ENCODE data around the gene EHBP1L1.

Gene EHBP1L1

DNA sequence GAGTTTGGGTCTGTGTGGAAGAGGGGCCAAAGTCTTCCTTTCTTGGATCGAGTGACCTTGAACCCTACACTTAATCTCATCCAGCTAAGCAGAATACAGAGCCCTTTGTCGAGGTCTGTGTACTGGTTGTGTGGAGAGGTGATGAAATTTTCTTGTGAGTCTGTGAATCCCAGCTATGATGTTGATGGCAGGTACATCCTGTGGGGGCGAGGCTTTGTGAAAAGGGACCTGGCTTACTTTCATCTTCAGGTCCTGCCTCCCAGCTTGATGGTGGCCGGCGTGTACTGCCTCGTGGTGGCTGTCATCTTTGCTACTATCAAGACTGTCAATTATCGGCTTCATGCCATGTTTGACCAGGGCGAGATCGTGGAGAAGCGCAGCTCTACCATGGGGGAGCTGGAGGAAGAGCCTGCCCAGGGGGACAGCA, 40.7 kb downstream of the EHBP1L1 start:
- DNase-seq (ENCODE audit: low read depth, low spot score), result no peak

- DNase-seq (ENCODE audit: low read depth, low spot score), result no peak
These were observed 41.4 kb downstream of the EHBP1L1 start for GRCh38 chr11:65617136-65617850.

- DNase-seq (ENCODE audit: low read depth, low spot score), result no peak
These were observed 42.3 kb downstream of the EHBP1L1 start for GRCh38 chr11:65617990-65618751.

DNA sequence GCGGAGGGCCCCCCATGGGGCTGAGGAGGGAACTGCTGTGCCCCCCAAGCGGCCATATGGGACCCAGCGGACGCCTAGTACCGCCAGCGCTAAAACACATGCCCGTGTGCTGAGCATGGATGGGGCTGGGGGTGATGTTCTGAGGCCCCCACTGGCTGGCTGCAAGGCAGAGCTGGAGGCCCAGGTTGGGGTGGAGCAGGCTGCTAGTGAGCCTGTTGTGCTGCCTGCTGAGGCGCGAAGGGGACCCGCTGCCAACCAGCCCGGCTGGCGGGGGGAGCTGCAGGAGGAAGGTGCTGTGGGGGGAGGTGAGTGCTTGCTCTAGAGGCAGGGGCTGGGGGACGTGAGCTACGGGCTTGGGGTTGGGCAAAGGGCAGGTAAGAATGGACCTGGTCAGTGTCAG, 42.9 kb downstream of the EHBP1L1 start:
- no peak for DNase-seq (ENCODE audit: low read depth, low spot score)

- DNase-seq (ENCODE audit: low read depth, low spot score), result no peak
These were observed 43.6 kb downstream of the EHBP1L1 start for GRCh38 chr11:65619281-65619928.

- no peak for DNase-seq (ENCODE audit: low read depth, low spot score)
These were observed 44.8 kb downstream of the EHBP1L1 start for GRCh38 chr11:65620666-65621065.

GRCh38 chr11:65621460-65621859, 45.6 kb downstream of the EHBP1L1 start:
- DNase-seq (ENCODE audit: low read depth, low spot score), result no peak

DNA sequence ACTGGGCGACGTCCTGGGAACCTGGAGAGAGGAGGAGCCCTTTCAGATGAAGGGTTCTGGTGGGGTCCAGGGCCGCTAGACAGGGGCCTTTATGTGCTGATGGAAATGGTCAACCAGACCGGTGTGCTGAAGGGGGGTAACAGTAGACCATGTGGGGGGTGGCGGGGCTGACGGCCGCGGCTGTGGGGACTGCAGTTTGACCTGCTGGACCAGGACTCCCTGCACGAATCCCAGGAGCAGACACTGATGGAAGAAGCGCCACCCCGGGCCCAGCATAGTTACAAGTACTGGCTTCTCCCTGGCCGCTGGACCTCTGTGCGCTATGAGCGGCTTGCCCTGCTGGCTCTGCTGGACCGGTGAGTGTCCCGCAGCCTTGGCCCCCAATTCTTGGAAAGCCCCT, 46.2 kb downstream of the EHBP1L1 start:
- DNase-seq (ENCODE audit: low read depth, low spot score), result no peak

DNA sequence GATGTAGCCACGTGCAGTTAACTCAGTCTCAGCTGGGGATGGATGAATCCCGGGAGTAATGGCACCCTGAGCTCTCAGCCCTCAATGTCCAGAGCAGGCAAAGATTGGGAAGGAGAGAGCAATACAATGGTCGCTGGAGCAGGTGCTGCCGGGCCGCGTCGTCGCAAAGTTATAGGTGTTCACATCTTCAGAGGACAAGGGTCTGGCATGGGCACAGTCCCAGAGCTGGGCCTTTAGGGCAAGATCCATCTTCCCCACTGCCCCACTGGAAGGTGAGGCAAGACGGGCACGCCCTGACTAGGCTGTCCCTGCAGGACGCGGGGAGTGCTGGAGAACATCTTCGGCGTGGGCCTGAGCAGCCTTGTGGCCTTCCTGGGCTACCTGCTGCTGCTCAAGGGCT, 47.3 kb downstream of the EHBP1L1 start:
- DNase-seq (ENCODE audit: low read depth, low spot score), result no peak

DNA sequence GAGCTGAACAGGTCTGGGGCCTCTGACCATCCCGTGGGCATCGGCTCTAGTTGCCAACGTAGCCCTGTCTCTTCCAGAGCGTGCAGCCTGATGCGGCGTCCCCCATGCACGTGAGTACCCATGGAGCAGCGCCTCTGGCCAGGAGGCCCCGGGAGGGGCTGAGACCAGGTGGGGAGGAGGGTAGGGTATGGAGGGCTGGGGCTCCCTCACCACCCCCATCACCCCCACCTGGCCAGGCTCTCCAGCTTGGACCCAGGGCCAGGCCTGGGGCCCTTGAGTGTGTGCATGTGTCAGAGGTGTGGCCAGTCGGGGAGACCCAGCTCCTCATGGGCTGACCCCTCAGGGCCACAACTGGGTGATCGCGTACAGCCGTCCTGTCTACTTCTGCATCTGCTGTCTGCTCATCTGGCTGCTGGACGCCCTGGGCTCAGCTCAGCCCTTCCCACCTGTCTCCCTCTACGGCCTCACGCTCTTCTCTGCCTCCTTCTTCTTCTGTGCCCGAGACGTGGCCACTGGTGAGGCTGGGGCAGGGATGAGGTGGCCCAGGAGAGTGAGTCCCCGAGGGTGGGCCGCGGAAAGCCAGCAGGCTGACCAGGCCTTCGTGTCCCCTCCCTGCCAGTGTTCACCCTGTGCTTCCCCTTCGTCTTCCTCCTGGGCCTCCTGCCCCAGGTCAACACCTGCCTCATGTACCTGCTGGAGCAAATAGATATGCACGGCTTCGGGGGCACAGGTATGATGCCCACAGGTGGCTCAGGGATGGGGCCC, 48.2 kb downstream of the EHBP1L1 start:
- no peak for DNase-seq (ENCODE audit: low read depth, low spot score)

DNA sequence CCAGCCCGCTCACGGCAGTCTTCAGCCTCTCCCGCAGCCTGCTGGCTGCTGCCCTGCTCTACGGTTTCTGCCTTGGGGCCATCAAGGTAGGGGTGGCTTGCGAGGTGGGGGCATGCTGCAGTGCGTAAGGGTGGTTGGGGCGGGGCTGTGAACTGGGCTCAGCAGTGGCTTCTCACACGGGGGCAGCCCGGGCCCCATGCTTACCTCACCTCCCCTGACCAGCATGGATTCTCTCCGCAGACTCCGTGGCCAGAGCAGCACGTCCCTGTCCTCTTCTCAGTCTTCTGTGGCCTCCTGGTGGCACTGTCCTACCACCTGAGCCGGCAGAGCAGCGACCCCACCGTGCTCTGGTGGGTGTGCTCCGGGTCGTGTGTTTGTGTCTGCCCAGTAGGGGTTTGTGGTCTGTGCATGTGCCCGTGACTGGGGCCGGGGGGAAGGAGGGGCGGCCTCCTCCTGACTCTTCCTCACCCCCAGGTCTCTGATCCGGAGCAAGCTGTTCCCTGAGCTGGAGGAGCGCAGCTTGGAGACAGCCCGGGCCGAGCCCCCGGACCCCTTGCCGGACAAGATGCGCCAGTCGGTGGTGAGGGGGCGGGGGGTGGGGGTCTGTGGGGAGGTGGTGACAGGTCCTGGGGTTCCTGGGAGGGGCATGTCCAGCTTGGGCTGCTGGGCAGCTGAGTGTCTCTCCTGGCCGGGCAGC, 49.2 kb downstream of the EHBP1L1 start:
- no peak for DNase-seq (ENCODE audit: low read depth, low spot score)

GRCh38 chr11:65625628-65626342, 49.9 kb downstream of the EHBP1L1 start:
- no peak for DNase-seq (ENCODE audit: low read depth, low spot score)

DNA sequence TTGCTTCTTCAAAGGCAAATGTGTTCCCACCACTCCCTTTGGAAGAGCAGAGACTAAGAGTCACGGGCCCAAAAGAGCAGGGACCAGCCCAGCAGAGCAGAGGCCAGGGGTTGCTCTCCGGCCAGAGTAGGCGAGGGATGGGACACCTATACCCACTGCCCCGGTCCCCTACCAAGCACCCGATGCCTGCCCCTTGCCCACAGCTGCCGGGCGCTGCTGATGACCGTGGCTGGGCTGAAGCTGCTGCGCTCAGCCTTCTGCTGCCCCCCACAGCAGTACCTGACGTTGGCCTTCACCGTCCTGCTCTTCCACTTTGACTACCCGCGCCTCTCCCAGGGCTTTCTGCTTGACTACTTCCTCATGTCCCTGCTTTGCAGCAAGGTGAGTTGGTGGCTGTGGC, 51.3 kb downstream of the EHBP1L1 start:
- DNase-seq (ENCODE audit: low read depth, low spot score), result no peak

DNA sequence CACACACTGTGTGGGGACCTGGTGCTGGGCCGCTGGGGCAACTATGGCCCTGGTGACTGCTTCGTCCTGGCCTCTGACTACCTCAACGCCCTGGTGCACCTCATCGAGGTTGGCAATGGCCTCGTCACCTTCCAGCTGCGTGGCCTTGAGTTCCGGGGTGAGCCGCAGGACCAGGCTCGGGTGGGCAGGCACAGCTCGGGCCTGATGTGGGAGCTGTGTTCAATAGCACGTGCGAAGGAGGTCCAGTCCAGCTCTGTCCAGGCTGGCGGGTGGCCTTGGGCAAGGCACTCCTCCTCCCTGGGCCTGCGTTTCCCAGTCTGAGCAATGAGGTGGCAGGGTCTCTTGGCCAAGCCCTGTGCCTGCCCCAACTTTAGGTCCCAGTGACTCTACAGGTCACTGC, 53.7 kb downstream of the EHBP1L1 start:
- DNase-seq (ENCODE audit: low read depth, low spot score), result no peak

- DNase-seq (ENCODE audit: low read depth, low spot score), result no peak
These were observed 54.4 kb downstream of the EHBP1L1 start for GRCh38 chr11:65630215-65630614.

GRCh38 chr11:65633390-65634108, 57.7 kb downstream of the EHBP1L1 start:
- DNase-seq (ENCODE audit: low read depth, low spot score), result no peak

DNA sequence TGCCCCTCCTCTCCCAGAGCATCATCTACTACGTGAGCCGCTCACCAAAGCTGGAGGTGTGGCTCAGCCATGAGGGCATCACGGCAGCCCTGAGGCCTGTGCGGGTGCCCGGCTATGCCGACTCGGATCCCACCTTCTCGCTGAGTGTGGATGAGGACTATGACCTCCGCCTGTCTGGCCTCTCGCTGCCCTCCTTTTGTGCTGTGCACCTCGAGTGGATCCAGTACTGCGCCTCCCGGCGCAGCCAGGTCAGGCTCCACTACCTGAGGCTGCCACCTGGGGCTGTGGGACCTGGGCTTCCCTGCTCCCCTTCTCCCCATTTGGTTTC, 58.2 kb downstream of the EHBP1L1 start:
- DNase-seq (ENCODE audit: low read depth, low spot score), result no peak

DNA sequence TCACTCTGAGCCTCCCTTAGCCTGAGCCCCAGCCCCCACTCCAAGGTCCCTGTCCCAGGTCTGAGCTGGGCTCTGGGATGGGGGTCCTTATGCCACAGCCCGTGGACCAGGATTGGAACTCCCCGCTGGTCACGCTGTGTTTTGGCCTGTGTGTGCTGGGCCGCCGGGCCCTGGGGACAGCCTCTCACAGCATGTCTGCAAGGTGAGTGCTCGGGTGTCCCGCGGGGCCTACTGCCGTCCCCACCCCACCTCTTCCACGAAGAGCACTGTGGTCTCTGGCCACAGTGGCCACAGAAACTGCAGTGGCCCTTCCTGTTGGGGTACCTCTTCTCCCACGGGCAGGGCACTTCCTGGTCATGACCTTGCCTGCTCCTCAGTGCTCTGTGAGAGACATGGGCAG, 58.6 kb downstream of the EHBP1L1 start:
- DNase-seq (ENCODE audit: low read depth, low spot score), result no peak

GRCh38 chr11:65634905-65635731, 59.3 kb downstream of the EHBP1L1 start:
- no peak for DNase-seq (ENCODE audit: low read depth, low spot score)

All from activated naive CD8-positive, alpha-beta T cell treated with anti-CD3 and anti-CD28 coated beads, Interleukin-2, amount 50 U/mL, for 16 hours (primary cell).